Endodermal cell (in vitro differentiated cells): ENCODE measurements around the gene SMARCA1. TPM values are rescaled to one million over a fixed set of nuclear protein-coding genes. Genes with fewer than 3 reads are reported as not detected.

Experiments
- DNase-seq: peaks from one replicate; pipeline ENCODE4 v3.0.0-alpha.2; 2017
- H3K27ac ChIP-seq: 2 replicates; pipeline ENCODE4 v1.5.1; 2013; ENCODE audit warnings: mild to moderate bottlenecking, low read depth, low read length, moderate library complexity
- H3K27me3 ChIP-seq: 2 replicates; pipeline ENCODE4 v1.6.1; 2013; ENCODE audit warnings: mild to moderate bottlenecking, low read length, moderate library complexity; ENCODE audit not compliant: insufficient read depth, control insufficient read depth, poor library complexity, severe bottlenecking
- H3K36me3 ChIP-seq: 2 replicates; pipeline ENCODE4 v1.7.0; 2013; ENCODE audit warnings: mild to moderate bottlenecking, low read length, moderate library complexity; ENCODE audit not compliant: control insufficient read depth, insufficient read depth
- H3K4me1 ChIP-seq: one replicate; pipeline ENCODE4 v1.7.0; 2013; ENCODE audit warnings: low read length; ENCODE audit not compliant: control insufficient read depth, insufficient read depth
- H3K4me3 ChIP-seq: 2 replicates; pipeline ENCODE4 v1.5.1; 2013; ENCODE audit warnings: mild to moderate bottlenecking, low read length, moderate library complexity
- H3K9ac ChIP-seq: 2 replicates; pipeline ENCODE4 v1.6.1; 2013; ENCODE audit warnings: mild to moderate bottlenecking, low read length, moderate library complexity; ENCODE audit not compliant: poor library complexity, severe bottlenecking; ENCODE audit errors: extremely low read depth
- H3K9me3 ChIP-seq: 2 replicates; pipeline ENCODE4 v1.6.1; 2013; ENCODE audit warnings: mild to moderate bottlenecking, low read length, moderate library complexity; ENCODE audit not compliant: control insufficient read depth
- H3K27ac Mint-ChIP-seq: 2 replicates; pipeline ENCODE4 v1.8.0; 2020; ENCODE audit warnings: mixed read lengths
- H3K27me3 Mint-ChIP-seq: 2 replicates; pipeline ENCODE4 v1.8.0; 2021; ENCODE audit warnings: mild to moderate bottlenecking, mixed read lengths; ENCODE audit not compliant: insufficient read depth
- H3K36me3 Mint-ChIP-seq: 2 replicates; pipeline ENCODE4 v1.8.0; 2020; ENCODE audit warnings: low read depth, mixed read lengths
- H3K4me1 Mint-ChIP-seq: 2 replicates; pipeline ENCODE4 v1.8.0; 2020; ENCODE audit warnings: mixed read lengths
- H3K4me3 Mint-ChIP-seq: 2 replicates; pipeline ENCODE4 v1.8.0; 2020; ENCODE audit warnings: mild to moderate bottlenecking, moderate library complexity, mixed read lengths
- H3K9me3 Mint-ChIP-seq: 2 replicates; pipeline ENCODE4 v1.8.0; 2020; ENCODE audit warnings: mild to moderate bottlenecking, mixed read lengths
- CTCF ChIP-seq: fragments of 200-600 bp; sonication (generic); conservative IDR thresholded peaks from 2 replicates; pipeline ENCODE4 v1.5.0; 2021; ENCODE audit warnings: antibody characterized with exemption, mild to moderate bottlenecking
- WGBS, 2 experiments: methylation state at CpG; one replicate each; pipeline versions ENCODE4 v1.1.5 to v1.1.7; 2013; ENCODE audit warnings: missing lambda C conversion rate in 2 of 2, mixed read lengths in 1 of 2; ENCODE audit not compliant: insufficient coverage in 1 of 2, insufficient read length in 1 of 2; 5-methylcytosine and 5-hydroxymethylcytosine counted together
- total RNA-seq, 2 donors: library from RNA; stranded (reverse); fragmentation: NEBNext Ultra II Directional in 1 of 2; extraction: Animal tissue kit (Norgen Biotek cat#: 25700) in 1 of 2; gene quantifications; 2 replicates in 1 of 2; 3 replicates in 1 of 2; pipeline ENCODE4 v1.2.1, GENCODE V29; 2021

SMARCA1 gene
- total RNA-seq, 2 donors from 2014 or later, result 83.3 to 146 TPM

- no peak overlapping the region for H3K27ac ChIP-seq
- Mint-ChIP-seq H3K4me1 (no peaks in the 10 kb centered on the region), H3K27ac (no peak overlapping the region), H3K27me3 (no peaks in the 10 kb centered on the region), H3K4me3 (no peak overlapping the region), H3K9me3 (no peaks in the 10 kb centered on the region), H3K36me3 (peaks cover 68% of the 10 kb centered on the region)
- WGBS, 2 experiments, result no CpG with 5 or more reads among the region's 2 CpGs
- TF ChIP-seq CTCF, result no peak
- no peaks in the 10 kb centered on the region for H3K4me1 ChIP-seq
- no peak overlapping the region for H3K4me3 ChIP-seq
- no peaks in the 10 kb centered on the region for H3K9me3 ChIP-seq
- no peak for DNase-seq
- H3K9ac ChIP-seq, result no peak overlapping the region
- no peaks in the 10 kb centered on the region for H3K27me3 ChIP-seq
- H3K36me3 ChIP-seq, result peaks cover 58% of the 10 kb centered on the region
Measured at GRCh38 chrX:129512409-129512808, 10.9 kb downstream of the SMARCA1 start.

DNA sequence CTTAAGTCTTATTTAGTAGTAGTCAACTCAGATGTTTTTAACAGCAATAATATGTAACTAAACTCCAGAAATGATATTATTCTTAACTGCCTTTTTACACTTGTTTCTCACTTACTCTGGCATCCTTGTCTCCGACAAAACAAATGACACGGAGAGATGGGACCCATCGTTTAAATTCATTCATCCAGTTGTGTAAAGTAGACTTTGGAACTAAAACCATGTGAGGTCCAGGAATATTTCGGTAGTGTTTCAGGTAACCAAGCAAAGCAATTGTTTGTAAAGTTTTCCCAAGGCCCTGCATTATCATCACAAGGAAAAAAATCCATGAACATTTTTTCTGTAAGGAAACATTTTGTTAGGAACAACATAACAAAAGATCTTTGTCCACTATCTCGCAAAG, 11.6 kb downstream of the SMARCA1 start:
- 93 to 99% methylated on average over 3 to 4 of the region's 5 CpGs for WGBS, 2 experiments
- Mint-ChIP-seq H3K27ac (no peak overlapping the region), H3K36me3 (peaks cover 76% of the 10 kb centered on the region), H3K9me3 (no peaks in the 10 kb centered on the region), H3K4me1 (no peaks in the 10 kb centered on the region), H3K27me3 (no peaks in the 10 kb centered on the region), H3K4me3 (no peak overlapping the region)
- DNase-seq, result no peak
- Histone ChIP-seq H3K4me3 (no peak overlapping the region), H3K9me3 (no peaks in the 10 kb centered on the region), H3K27ac (no peak overlapping the region), H3K36me3 (peaks cover 65% of the 10 kb centered on the region), H3K9ac (no peak overlapping the region), H3K4me1 (no peaks in the 10 kb centered on the region), H3K27me3 (no peaks in the 10 kb centered on the region)
- TF ChIP-seq CTCF, result no peak

DNA sequence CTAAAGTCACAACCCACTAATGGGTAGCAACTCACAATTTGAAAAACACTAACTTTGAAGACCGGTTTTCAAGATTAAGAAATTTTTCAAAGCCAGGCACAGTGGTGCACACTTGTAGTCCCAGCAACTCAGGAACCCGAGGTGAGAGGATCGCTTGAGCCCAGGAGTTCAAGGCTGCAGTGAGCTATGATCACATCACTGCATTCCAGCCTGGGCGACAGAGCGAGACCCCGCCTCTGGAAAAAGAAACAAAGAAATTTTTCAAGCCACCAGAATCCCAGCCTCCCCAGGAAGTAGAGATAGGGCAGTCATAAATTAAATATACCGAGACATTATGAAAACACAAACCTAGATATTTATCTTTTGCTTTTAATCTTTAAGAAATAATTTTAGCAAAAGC, 13.0 kb downstream of the SMARCA1 start:
- Histone ChIP-seq H3K9me3 (no peaks in the 10 kb centered on the region), H3K9ac (no peak overlapping the region), H3K27me3 (no peaks in the 10 kb centered on the region), H3K4me3 (no peak overlapping the region), H3K36me3 (peaks cover 62% of the 10 kb centered on the region), H3K27ac (no peak overlapping the region), H3K4me1 (no peaks in the 10 kb centered on the region)
- 97 to 100% methylated on average over 1 to 3 of the region's 7 CpGs for WGBS, 2 experiments
- Mint-ChIP-seq H3K27ac (no peak overlapping the region), H3K4me3 (no peak overlapping the region), H3K9me3 (no peaks in the 10 kb centered on the region), H3K27me3 (no peaks in the 10 kb centered on the region), H3K36me3 (peaks cover 74% of the 10 kb centered on the region), H3K4me1 (no peaks in the 10 kb centered on the region)
- TF ChIP-seq CTCF, result no peak
- DNase-seq, result no peak
